HUDEP-2 (cell line): Measurements from ENCODE around the gene NDC1.
A peak's percentile ranks its signal among the peaks of the same experiment; 100 is the strongest.
"Not testable (repeated sequence)": the region's sequence is repeated elsewhere in the genome, so short reads cannot be mapped to it uniquely, and the experiment has no call there.

Experiments
- DNase-seq, 76 experiments: peaks; one replicate each; lab custom pipeline; 2025; ENCODE audit not compliant: unreplicated experiment in 76 of 76; lab: John Stamatoyannopoulos, UW

The NDC1 gene

DNA sequence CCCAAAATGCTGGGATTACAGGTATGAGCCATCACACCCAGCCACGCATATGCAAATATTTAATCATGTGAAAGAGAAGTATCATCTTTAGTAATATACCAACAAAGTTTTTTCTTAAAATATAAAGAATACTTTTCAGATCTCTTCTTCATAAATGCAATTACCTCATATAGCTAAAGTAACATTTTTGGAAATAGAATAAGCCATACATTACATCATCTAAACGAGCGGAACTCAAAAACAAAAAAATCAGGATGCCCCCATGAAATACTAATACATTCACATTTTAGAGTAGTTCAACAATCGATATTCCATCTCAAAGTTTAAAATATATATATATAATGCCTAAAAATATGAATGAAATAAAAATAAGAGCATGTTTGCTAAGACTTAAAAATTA is 4.7 kb downstream of the NDC1 start:
- DNase-seq = no peak

- no peak for DNase-seq
These were observed 11.7 kb downstream of the NDC1 start for GRCh38 chr1:53826367-53826766.

DNA sequence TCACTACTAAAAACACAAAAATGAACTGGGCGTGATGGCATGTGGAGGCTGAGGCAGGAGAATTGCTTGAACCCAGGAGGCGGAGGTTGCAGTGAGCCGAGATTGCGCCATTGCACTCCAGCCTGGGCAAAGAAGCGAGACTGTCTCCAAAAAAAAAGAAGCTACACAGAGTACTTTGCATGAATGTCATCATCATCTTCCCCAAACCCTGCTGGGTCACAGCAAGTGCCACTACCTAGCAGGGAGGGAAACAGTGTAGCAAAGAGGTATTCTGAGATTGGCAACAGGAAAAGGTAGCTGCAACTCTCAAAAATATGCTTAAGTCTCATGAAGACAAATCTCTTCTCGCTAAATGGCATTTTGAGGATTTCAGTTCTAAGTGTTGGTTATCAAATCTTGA is 12.8 kb downstream of the NDC1 start:
- no peak for DNase-seq

DNA sequence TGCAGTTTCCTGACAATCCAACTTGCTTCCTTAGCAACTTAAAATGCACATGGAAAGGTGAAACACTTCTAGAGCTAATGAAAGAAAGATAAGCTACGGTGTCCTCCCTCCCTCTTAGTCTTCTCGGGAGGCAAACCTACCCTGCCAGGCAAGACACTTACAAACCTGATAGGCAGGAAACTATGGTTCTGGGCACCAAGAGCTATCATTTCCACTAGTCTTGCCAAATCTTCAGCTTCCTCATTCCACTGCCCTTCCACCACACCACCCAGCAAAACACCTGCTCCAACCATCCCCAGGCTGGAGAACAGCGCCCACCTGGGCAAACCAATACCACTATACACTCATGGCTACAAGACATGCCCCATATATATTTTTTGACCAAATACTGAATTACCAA is 15.2 kb downstream of the NDC1 start:
- DNase-seq = no peak

DNA sequence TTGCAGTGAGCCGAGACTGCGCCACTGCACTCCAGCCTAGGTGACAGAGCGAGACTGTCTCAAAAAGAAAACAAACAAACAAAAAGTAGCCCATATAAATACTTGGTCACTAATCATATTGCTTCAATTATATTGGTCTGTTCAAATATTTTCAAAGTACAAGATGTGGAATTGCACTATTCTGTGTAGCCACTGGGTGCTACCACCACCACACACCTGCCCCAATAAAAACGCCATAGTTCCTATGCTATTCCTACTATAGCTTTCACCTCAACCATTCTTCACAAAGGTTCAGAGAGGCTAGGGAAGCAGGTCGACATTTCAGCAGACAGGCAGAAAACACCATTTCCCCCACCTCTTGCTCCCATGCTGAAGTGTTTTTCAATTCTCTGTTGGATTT is 16.7 kb downstream of the NDC1 start:
- DNase-seq = no peak

GRCh38 chr1:53819387-53819786 is 18.7 kb downstream of the NDC1 start:
- DNase-seq = peak in 7 of 76 experiments; percentile 1 to 19 (median 12)

DNA sequence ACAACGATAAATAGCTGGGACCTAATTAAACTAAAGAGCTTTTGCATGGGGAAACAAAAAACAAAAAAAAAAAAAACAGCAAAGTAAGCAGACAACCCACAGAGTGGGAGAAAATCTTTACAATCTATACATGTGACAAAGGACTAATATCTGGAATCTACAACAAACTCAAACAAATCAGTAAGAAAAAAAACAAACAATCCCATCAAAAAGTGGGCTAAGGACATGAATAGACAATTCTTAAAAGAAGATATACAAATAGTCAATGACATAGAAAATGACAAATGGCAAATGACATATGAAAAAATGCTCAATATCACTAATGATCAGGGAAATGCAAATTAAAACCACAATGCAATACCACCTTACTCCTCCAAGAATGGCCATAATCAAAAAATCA is 21.5 kb downstream of the NDC1 start:
- DNase-seq = not testable (repeated sequence)

GRCh38 chr1:53815484-53815883 is 22.6 kb downstream of the NDC1 start:
- DNase-seq = not testable (repeated sequence)

GRCh38 chr1:53811414-53811851 is 26.7 kb downstream of the NDC1 start:
- DNase-seq = peak in 16 of 76 experiments; percentile 4 to 42 (median 12)

- no peak for DNase-seq
These were observed 27.6 kb downstream of the NDC1 start for GRCh38 chr1:53810497-53810896.

- no peak for DNase-seq
These were observed 28.1 kb downstream of the NDC1 start for GRCh38 chr1:53810007-53810406.

- no peak for DNase-seq
These were observed 30.2 kb downstream of the NDC1 start for GRCh38 chr1:53807916-53808315.

DNA sequence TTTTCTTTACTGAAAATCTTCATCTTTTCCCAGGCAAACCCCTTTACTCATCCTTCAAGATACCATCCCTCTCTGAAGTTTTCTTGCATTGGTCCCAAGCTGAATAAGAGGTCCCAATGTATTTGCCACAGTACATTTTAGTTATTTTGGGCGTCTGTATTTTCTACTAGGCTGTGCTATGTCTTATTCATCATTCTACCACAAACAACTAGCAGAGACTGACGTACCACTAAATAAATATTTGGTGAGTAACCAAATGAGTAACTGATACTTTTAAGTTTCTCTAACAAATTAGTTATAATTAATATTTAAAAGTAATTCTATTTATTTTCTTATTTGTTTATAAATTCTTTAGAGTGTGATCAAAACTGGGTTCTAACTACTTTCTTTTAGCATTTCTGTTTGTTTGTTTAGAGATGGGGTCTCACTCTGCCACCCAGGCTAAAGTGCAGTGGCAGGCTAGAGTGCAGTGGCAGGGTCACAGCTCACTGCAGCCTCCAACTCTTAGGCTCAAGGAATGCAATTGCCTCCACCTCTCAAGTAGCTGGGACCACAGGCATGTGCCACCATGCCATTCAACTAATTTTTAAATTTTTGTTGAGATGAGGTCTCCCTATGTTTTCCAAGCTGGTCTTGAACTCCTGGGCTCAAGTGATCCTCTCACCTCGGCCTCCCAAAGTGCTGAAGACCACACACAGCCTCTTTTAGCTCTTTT is 33.1 kb downstream of the NDC1 start:
- no peak for DNase-seq

DNA sequence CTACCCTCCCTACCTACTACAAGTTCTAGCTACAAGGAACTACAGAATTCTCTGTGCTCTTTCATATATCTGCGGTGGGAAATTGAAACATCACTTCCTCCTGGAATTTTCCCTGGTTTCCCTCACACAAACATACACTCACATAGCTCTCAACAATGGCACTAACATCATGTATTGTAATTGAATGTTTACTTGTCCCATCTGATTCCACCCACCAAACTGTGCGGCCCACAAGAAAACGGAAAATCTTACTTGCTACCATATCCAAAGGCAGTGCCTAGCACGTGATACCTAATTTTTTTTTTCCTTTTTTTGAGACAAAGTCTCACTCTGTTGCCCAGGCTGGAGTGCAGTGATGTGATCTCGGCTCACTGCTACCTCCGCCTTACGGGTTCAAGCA is 33.9 kb downstream of the NDC1 start:
- DNase-seq = no peak

GRCh38 chr1:53800621-53801020 is 37.5 kb downstream of the NDC1 start:
- no peak for DNase-seq

- DNase-seq = no peak
These were observed 39.0 kb downstream of the NDC1 start for GRCh38 chr1:53799141-53799540.

GRCh38 chr1:53792806-53793205 is 45.3 kb downstream of the NDC1 start:
- DNase-seq = no peak

DNA sequence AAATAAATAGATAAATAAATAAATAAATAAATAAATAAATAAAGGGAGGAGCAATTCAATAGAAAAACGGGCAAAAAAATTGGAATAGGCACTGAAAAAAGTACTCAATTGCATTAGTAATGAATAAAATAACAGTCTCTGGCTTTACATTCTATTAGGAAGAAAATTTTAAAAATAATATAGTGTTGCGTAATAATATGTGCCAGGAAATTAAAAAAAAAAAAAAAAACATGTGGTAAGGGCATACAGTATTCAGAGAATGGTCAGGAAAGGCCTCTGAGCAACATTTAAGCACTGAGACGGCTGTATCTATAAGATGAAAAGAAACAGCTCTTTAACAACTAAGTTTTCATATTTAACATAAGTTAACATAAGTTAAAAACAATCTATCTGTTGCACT is 50.4 kb downstream of the NDC1 start:
- no peak for DNase-seq

- no peak for DNase-seq
These were observed 55.0 kb downstream of the NDC1 start for GRCh38 chr1:53783056-53783455.

DNA sequence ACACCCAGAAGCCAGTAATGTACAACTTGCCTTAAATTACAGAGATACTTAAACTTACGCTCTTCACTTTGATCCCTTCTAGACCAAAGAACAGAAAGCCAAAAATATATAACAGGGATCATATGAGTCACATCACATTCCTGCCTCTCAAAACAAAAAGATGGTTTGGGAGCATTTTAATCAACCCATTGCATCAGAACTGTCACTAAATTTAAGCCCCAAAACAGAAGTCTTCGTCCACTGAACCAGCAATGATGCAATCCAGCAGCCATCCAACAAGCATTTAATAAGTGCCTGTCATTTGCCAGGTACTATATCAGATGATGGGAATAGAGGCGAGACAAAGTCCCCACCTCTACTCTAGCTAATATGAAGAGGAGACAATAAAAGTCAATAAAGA is 56.4 kb downstream of the NDC1 start:
- no peak for DNase-seq

- no peak for DNase-seq
These were observed 60.8 kb downstream of the NDC1 start for GRCh38 chr1:53777272-53777671.

GRCh38 chr1:53771648-53772047 is 66.4 kb downstream of the NDC1 start:
- no peak for DNase-seq

DNA sequence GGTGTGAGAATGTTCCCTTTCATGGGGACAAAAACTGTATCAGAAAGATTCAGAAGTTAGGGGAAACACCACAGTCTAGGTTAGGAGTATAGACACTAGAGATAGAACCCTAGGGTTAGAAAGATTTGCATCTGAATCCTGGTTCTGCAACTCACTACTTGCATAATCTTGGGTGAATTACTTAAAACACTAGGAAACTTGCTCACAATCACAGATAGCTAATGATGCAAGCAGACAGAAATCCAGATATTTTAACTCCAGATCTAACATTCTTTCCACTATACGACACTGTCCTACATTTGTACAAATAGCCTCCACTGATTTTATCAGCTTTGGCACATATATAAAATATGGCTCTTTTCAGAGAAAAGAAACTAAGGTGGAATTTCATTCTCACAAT is 68.3 kb downstream of the NDC1 start:
- DNase-seq = no peak
